KOPT-K1 (cell line): Measurements from ENCODE around the gene ARHGDIG.

Experiments used
- H3K27ac ChIP-seq: fragments of 200-600 bp; sonication (generic); 2 replicates; pipeline ENCODE4 v1.5.1; 2016; ENCODE audit warnings: antibody characterized with exemption, mild to moderate bottlenecking, low read depth, low read length; ENCODE audit not compliant: poor library complexity, severe bottlenecking
- H3K36me3 ChIP-seq: fragments of 200-600 bp; sonication (generic); 2 replicates; pipeline ENCODE4 v1.5.1; 2017; ENCODE audit warnings: antibody characterized with exemption, mild to moderate bottlenecking, low read length, moderate library complexity; ENCODE audit not compliant: insufficient read depth
- H3K9me3 ChIP-seq: fragments of 200-600 bp; sonication (generic); 2 replicates; pipeline ENCODE4 v1.5.1; 2017; ENCODE audit warnings: antibody characterized with exemption, low read length, mild to moderate bottlenecking; ENCODE audit not compliant: insufficient read depth, poor library complexity, severe bottlenecking

The ARHGDIG gene

GRCh38 chr16:269061-269796 lies 11.2 kb upstream of the ARHGDIG start:
- H3K27ac ChIP-seq: no peak overlapping the region
- H3K36me3 ChIP-seq: peaks cover 10% of the 10 kb centered on the region; the same call in 1 of the 2 replicates
- no peaks in the 10 kb centered on the region for H3K9me3 ChIP-seq

- Histone ChIP-seq H3K27ac (no peak overlapping the region), H3K9me3 (no peaks in the 10 kb centered on the region), H3K36me3 (no peaks in the 10 kb centered on the region)
These were observed 9.8 kb upstream of the ARHGDIG start for GRCh38 chr16:270381-271255.

GRCh38 chr16:272633-273546 lies 7.5 kb upstream of the ARHGDIG start:
- no peaks in the 10 kb centered on the region for H3K36me3 ChIP-seq
- no peaks in the 10 kb centered on the region for H3K9me3 ChIP-seq
- H3K27ac ChIP-seq: no peak overlapping the region

GRCh38 chr16:273547-274421 lies 6.6 kb upstream of the ARHGDIG start:
- no peak overlapping the region for H3K27ac ChIP-seq
- no peaks in the 10 kb centered on the region for H3K9me3 ChIP-seq
- H3K36me3 ChIP-seq: no peaks in the 10 kb centered on the region

GRCh38 chr16:275041-275641 lies 5.2 kb upstream of the ARHGDIG start:
- H3K9me3 ChIP-seq: no peaks in the 10 kb centered on the region
- H3K36me3 ChIP-seq: no peaks in the 10 kb centered on the region
- H3K27ac ChIP-seq: no peak overlapping the region

- Histone ChIP-seq H3K9me3 (no peaks in the 10 kb centered on the region), H3K36me3 (no peaks in the 10 kb centered on the region), H3K27ac (no peak within 1 kb of the TSS)
These were observed 4.6 kb upstream of the ARHGDIG start, which contains the start of gene RGS11 for GRCh38 chr16:275786-276232. Gene RGS11 (minus strand): TSS chr16:275944. CDS start chr16:275911, 33 bp downstream.

GRCh38 chr16:276426-277077 lies 3.8 kb upstream of the ARHGDIG start:
- Histone ChIP-seq H3K27ac (no peak overlapping the region), H3K36me3 (no peaks in the 10 kb centered on the region), H3K9me3 (no peaks in the 10 kb centered on the region)

GRCh38 chr16:278863-279366 lies 1.5 kb upstream of the ARHGDIG start:
- Histone ChIP-seq H3K9me3 (no peaks in the 10 kb centered on the region), H3K36me3 (no peaks in the 10 kb centered on the region), H3K27ac (no peak overlapping the region)

GRCh38 chr16:279531-279930 lies 860 bp upstream of the ARHGDIG start:
- Histone ChIP-seq H3K36me3 (no peaks in the 10 kb centered on the region), H3K27ac (no peak overlapping the region), H3K9me3 (no peaks in the 10 kb centered on the region)

- H3K27ac ChIP-seq: no peak overlapping the region
- H3K9me3 ChIP-seq: no peaks in the 10 kb centered on the region
- no peaks in the 10 kb centered on the region for H3K36me3 ChIP-seq
These were observed 358 bp upstream of the ARHGDIG start for GRCh38 chr16:280005-280460.

GRCh38 chr16:280991-281659 lies 734 bp downstream of the ARHGDIG start:
- H3K27ac ChIP-seq: no peak overlapping the region
- no peaks in the 10 kb centered on the region for H3K36me3 ChIP-seq
- no peaks in the 10 kb centered on the region for H3K9me3 ChIP-seq

- Histone ChIP-seq H3K27ac (no peak overlapping the region), H3K36me3 (no peaks in the 10 kb centered on the region), H3K9me3 (no peaks in the 10 kb centered on the region)
These were observed 1.4 kb downstream of the ARHGDIG start for GRCh38 chr16:281660-282255.
